DMS 273 treated with DMSO at 0.1 percent for 48 hours (cell line): ENCODE measurements around the gene CES2.

ENCODE experiments used
- DNase-seq: peaks from one replicate; lab custom pipeline; 2025; lab: John Stamatoyannopoulos, UW

Gene CES2

DNA sequence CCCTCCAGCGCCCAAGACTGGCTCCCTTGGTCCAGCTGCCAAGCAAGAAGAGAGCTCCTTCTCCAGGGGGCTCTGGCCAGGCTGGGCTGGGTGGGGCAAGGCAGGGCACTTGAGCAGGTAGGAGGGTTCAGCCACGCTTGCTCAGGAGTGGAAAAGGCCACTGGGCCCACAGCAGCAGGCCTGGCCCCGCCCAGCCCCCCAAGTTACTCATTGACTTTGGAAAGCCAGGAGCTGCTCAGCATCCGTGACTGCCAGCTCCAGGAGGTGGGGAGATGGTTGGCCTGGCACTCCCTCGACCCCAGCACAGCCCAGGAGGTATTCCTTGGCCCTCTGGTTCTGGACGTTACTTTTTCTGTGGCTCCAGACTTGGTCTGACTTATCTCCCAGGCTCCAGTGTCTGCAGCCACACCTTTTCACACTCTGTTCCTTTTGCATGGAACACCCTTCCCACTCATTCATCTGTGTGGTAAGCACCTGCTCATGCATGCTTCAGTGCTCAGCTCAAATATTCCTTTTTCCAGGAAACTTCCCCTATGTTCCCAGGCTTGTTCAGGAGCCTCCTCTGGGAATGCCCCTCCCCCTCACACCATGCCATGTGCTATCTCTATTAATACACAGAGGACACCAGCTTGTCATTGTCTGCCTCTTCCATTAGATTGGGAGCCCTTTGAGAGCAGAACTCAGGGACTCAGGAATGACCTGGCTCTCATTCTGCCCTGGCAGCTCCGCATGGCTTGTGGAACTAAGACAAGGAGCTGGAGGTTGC, 16.3 kb upstream of the CES2 start, which contains the start of gene CDH16:
Gene CDH16, minus strand, starts transcription at position 83 of the 766 bp plus-strand sequence. CDS start 820 bp downstream, outside the sequence.
- DNase-seq = no peak

- DNase-seq = no peak
Observed at GRCh38 chr16:66919569-66920298, 15.6 kb upstream of the CES2 start.

GRCh38 chr16:66920299-66920590, 15.1 kb upstream of the CES2 start:
- DNase-seq = no peak

DNA sequence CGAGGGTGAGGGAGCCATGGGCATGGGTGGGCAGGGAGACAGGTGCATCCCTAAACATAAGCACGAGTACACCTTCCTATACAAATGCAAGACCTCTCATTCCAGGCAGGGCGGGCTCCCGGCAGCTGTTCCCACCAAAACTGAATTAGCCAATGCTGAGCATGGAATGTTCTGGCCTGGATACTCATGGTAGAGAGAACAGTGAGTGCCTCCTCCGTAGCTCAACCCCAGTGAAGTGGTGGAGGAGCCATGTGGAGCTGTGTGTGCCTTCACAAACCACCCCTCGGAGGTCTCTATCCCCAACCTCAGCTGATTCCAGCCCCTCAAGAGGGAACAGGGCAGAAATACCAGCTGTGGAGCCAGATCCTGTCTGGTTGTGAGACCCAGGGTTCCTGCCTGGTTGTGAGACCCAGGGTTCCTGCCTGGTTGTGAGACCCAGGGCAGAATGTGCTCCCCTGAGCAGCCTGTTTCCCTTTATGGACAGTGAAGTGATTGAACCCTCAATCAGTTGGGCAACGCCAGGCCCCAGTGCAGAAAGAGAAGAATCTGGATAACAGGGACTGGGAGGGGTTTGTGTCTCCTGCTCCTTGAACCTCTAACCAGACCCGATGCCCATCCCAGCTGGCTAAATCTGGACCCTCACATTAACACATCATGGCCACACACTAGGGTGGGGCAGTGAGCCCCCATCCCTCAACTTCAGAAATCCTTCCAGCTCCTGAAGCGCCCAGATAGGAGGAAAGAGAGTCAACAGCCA, 14.2 kb upstream of the CES2 start:
- DNase-seq = no peak

GRCh38 chr16:66921729-66922450, 13.4 kb upstream of the CES2 start:
- DNase-seq = no peak

DNA sequence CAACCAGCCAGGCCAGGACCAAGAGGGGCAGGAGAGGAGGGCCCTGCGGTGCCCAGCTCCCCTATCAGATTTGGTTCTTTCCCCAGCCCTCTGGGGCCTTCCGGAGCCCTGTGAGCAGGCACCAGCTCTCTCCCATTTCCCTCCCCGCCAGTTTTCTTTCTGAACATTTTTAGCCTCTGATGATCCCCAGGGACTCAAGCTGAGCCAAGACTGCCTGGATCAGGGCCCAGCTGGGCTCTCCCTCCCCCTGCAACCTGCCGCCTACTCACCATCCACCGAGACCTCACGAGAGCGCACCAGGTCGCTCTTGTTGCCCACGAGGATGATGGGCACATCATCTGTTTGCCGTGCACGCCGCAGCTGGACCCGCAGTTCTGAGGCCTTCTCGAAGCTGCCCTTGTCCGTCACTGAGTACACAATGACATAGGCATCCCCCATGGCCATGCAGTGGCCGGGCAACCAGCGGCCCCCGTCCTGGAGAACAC, 12.0 kb upstream of the CES2 start:
- DNase-seq = peak; percentile 80

DNA sequence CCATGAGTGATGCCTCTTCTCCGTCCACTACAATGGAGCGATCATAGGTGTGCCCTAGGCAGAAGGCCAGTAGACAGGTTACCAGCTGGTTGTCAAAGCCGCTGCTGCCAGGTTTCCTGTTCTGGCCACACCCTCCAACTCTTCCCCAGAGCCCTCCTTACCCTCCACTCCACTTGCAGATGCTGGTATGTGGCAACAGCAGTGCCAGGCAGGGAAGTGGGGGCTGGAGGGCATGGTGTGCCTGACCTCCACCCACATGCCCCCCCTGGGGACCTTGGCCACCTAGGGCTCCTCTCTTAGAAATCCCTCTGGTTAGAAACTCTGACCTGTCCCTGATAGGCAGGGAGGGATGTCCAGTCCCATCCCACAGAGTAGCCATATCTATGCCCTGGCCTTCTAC, 11.4 kb upstream of the CES2 start:
- DNase-seq = no peak

DNA sequence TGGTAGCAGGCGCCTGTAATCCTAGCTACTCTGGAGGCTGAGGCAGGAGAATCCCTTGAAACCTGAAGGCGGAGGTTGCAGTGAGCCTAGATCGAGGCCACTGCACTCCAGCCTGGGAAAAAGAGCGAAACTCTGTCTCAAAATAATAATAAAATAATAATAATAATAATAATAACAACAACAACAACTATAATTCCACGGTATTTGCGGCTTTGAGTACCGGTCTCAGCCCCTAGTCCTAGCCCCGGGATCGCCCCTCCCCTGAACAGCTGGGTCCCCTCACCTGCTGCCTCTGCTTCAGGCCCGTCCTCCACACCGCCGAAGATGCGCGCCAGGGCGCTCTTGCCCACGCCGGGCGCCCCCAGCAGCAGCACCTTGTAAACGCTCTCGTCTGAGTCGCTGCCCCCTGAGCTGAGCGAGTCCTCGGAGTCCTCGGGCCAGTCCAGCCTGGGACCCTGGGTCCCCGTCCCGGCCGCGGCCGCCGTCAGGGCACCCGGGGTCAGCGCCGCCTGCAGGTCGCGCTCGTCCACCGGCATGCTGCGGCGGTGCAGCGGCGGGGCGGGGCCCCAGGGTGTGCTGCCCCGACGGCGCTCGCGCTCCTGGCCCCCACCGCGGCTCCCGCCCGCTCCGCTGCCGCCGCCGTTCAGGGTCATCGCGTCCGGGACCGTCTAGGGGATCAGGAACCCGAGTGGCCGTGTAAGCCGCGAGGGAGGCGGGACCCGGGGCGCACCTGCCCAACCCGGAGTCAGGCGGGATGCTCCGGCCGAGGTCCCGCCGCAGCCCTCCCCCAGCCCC, 10.6 kb upstream of the CES2 start:
- no peak for DNase-seq

DNA sequence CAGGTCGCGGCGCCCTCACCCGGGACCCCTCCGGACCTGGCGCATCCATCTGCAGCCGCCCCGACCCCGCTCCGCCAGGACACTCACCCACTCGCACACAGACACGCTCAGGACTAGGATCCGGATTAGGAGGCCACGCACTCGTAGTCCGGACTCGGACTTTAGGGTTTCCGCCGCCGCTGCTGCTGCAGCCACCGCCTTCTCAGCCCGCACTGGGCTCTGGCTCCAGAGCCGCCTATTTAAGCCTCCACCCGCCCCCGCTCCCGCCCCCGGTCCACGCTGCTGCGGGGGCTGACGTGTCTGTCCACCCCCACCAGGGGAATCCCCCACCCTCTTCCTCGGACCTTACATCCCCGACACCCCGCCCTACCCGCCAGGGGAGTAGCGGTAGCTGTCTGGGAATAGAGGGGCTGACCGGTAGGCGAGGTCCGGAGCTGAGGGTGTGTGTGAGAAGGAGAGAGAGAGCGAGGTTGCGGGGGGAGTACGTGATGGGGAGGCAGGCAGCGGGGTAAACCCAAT, 9.9 kb upstream of the CES2 start, which contains the start of gene RRAD:
Gene RRAD, minus strand, starts transcription at position 214 of the 519 bp plus-strand sequence. CDS start 356 bp downstream, outside the sequence.
- DNase-seq = no peak

- DNase-seq = no peak
Observed at GRCh38 chr16:66926171-66926947, 9.0 kb upstream of the CES2 start.

- no peak for DNase-seq
Observed at GRCh38 chr16:66926961-66927436, 8.3 kb upstream of the CES2 start.

DNA sequence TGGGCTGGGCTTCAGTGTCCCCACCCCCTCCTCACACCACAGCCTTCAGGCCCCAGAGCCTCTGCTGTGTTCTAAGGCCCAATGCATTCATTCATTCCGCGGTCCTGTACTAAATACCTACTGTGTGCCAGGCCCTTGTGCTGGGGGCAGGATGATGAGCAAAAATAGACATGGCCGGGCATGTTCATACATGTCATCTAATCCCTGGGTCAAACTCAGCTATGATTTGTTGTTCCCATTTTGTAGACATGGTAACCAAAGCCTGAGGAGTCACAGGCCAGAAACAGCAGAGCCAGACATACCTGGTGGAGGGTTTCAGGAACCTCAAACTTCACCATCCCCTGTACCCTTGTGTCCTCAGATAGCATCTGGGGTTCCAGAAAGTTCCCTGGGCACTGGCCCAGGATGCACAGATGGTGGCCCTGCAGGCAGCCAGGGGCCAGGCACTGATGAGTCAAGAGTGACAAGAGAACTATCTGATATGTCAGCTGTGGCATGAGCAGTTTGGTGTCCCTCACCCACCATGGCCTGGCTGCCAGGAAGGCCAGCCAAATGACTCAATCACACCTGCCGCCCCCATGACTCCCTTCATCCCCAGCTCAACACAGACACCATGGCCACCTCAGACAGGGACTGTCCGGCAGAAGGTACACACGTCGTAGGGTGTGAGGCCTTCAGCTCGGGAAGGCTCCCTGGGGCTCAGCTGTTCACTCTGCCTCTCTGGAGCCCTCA, 7.2 kb upstream of the CES2 start:
- DNase-seq = no peak

- DNase-seq = no peak
Observed at GRCh38 chr16:66928702-66929388, 6.5 kb upstream of the CES2 start.

- no peak for DNase-seq
Observed at GRCh38 chr16:66930189-66930588, 5.1 kb upstream of the CES2 start.

- DNase-seq = no peak
Observed at GRCh38 chr16:66931665-66932064, 3.7 kb upstream of the CES2 start.

DNA sequence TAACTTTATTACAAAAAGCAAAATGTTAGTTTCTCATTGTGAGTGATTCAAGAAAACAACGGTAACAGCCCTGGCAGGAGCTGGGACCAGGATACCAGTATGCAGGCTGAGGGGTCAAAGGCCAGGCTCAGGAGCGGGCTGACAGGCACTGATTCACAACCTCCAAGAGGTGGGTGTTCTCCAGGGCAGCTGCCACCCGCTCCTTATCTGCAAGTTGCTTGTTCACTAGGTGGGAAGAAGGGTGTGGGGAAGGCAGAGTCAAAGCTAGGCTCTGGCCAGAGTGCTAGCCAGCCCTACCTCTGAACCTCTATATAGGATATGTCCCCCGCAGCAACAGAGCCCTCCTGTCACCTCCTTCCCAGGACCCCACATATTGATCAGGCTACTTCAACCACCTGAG, 3.2 kb upstream of the CES2 start:
- no peak for DNase-seq

DNA sequence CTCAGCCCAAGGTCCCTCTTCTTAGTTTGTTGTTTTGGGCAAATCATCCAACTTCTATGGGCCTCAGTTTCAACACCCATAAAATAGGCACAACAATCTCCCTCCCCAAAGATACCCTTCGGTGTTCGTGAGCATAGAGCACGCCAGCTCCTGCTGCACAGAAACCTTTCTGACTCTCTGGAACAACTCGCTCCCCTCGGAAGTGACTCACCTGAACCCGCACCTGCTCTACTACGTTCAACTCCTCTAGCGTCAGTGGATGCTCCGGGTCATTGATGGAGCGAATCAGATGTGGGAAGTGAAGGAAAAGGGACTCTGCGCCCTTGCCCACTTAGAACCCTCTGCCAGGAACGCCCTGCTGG, 1.6 kb upstream of the CES2 start:
- DNase-seq = no peak

- no peak for DNase-seq
Observed at GRCh38 chr16:66934138-66934838, 1.0 kb upstream of the CES2 start, which contains the start of gene CIAO2B. Gene CIAO2B (minus strand): TSS chr16:66934402. CDS start chr16:66934364, 38 bp downstream.
